ENCODE data around the gene PHF14.

GRCh38 chr7:11130012-11130411 lies 156.3 kb downstream of the PHF14 start:
- TF ChIP-seq CTCF (IDR thresholded peaks at IDR 0.05) (no peak), POLR2A (IDR thresholded peaks at IDR 0.05) (no peak), POLR2AphosphoS5 (IDR thresholded peaks at IDR 0.05) (no peak)
